Right lobe of liver (tissue), 4 donors: ENCODE data around the gene INIP.

Experiments
- POLR2A ChIP-seq: fragments of 450-650 bp; IDR thresholded peaks from one replicate; pipeline ENCODE4 v1.6.1; 2017; ENCODE audit warnings: antibody characterized with exemption, mild to moderate bottlenecking
- TF ChIP-seq, protein P1 (sequence below), 4 donors: fragments of 200-600 bp in 3 of 4; fragments of 450-650 bp in 1 of 4; IDR thresholded peaks; one replicate each; pipeline versions ENCODE4 v1.5.1 to v1.8.0; 2016 to 2022; ENCODE audit warnings: antibody characterized with exemption in 4 of 4, mild to moderate bottlenecking in 2 of 4
- donor health status: DM: no; HTN: no; CAD: no.
- donor health status: DM: no; HTN: no; CAD: no.
- donor health status: DM: no; HTN: yes; CAD: no.

DNA sequence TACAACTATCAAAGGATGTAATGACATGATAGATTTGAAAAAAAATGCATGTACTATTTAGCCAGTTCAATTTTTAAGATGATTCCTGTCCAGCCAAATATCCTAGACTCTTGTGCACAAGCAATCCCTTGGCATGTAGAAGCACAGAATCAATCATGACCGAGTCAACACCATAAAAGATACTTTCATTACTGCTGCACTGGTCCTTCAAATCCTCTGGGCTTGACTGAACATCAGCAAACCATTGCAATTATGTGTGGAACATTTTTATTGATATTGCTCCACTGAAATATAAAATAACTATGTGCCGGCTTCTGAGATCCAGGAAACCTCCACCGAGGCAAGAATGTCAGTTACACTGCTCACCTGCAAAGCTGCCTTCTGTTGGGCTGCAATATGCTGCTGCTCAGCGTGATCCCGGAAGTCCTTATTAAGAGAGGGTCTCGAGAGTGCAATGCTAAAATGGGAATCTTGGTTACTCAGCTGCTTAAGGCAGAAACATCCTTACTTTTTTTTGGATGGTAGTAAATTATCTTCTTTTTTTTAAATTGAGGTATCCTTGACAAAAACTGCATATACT is 28.7 kb downstream of the INIP start:
- TF ChIP-seq, protein P1, sequence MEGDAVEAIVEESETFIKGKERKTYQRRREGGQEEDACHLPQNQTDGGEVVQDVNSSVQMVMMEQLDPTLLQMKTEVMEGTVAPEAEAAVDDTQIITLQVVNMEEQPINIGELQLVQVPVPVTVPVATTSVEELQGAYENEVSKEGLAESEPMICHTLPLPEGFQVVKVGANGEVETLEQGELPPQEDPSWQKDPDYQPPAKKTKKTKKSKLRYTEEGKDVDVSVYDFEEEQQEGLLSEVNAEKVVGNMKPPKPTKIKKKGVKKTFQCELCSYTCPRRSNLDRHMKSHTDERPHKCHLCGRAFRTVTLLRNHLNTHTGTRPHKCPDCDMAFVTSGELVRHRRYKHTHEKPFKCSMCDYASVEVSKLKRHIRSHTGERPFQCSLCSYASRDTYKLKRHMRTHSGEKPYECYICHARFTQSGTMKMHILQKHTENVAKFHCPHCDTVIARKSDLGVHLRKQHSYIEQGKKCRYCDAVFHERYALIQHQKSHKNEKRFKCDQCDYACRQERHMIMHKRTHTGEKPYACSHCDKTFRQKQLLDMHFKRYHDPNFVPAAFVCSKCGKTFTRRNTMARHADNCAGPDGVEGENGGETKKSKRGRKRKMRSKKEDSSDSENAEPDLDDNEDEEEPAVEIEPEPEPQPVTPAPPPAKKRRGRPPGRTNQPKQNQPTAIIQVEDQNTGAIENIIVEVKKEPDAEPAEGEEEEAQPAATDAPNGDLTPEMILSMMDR (IDR thresholded peaks at IDR 0.05) = no peak
- TF ChIP-seq POLR2A = no peak
